OCI-LY7 (cell line): ENCODE results near the gene KIF6. TPM values are rescaled to one million over a fixed set of nuclear protein-coding genes. Genes with fewer than 3 reads are reported as not detected.

Source experiments
- BruUV-seq: library from RNA; stranded (reverse); fragments of 400-500 nt; replicated peaks from 2 replicates; lab custom pipeline; 2021; lab: Mats Ljungman, UMichigan
- CTCF ChIA-PET: fragments of 300-600 bp; sonication (Branson Sonifier 250); formaldehyde crosslinking; loops from one replicate; lab custom pipeline; 2022; ENCODE audit warnings: antibody characterized with exemption; ENCODE audit not compliant: unreplicated experiment; lab: Charles Lee
- POLR2A ChIA-PET: fragments of 300-600 bp; sonication (Branson Sonifier 250); formaldehyde crosslinking; loops from one replicate; lab custom pipeline; 2022; ENCODE audit warnings: antibody characterized with exemption; lab: Charles Lee
- DNase-seq: peaks from one replicate; pipeline ENCODE4 v3.0.0-alpha.2; 2015; ENCODE audit warnings: low spot score
- H2AFZ ChIP-seq: fragments of 200-600 bp; sonication (generic), shearing (Covaris generic); 2 replicates; pipeline ENCODE4 v1.6.1; 2014; ENCODE audit warnings: mild to moderate bottlenecking, antibody characterized with exemption, low read length, moderate library complexity
- H3K27ac ChIP-seq: fragments of 200-600 bp; sonication (generic); 2 replicates; pipeline ENCODE4 v1.5.1; 2014; ENCODE audit warnings: mixed run types, low read depth, mild to moderate bottlenecking, moderate library complexity, low read length, inconsistent platforms; ENCODE audit not compliant: poor library complexity, severe bottlenecking
- H3K36me3 ChIP-seq: fragments of 200-600 bp; sonication (generic); 2 replicates; pipeline ENCODE4 v1.6.1; 2014; ENCODE audit warnings: mild to moderate bottlenecking, antibody characterized with exemption, low read length, moderate library complexity, mixed read lengths; ENCODE audit not compliant: insufficient read depth
- H3K4me1 ChIP-seq: fragments of 200-600 bp; sonication (generic); 2 replicates; pipeline ENCODE4 v1.5.1; 2014; ENCODE audit warnings: mild to moderate bottlenecking, low read length; ENCODE audit not compliant: insufficient read depth, poor library complexity, severe bottlenecking
- H3K4me2 ChIP-seq: fragments of 200-600 bp; sonication (generic); 2 replicates; pipeline ENCODE4 v1.6.1; 2014; ENCODE audit warnings: mild to moderate bottlenecking, low read length
- H3K4me3 ChIP-seq: fragments of 200-600 bp; sonication (generic); 2 replicates; pipeline ENCODE4 v1.5.1; 2014; ENCODE audit warnings: mild to moderate bottlenecking, low read depth, low read length; ENCODE audit not compliant: poor library complexity, severe bottlenecking
- H3K79me2 ChIP-seq: fragments of 200-600 bp; sonication (generic); 2 replicates; pipeline ENCODE4 v1.6.1; 2016; ENCODE audit warnings: low read depth, mild to moderate bottlenecking, low read length, moderate library complexity, mixed read lengths; ENCODE audit not compliant: insufficient read depth
- H3K9me2 ChIP-seq: fragments of 200-600 bp; sonication (generic); 2 replicates; pipeline ENCODE4 v1.6.1; 2016; ENCODE audit warnings: mild to moderate bottlenecking, low read length, mixed read lengths; ENCODE audit not compliant: insufficient read depth
- H3K9me3 ChIP-seq: fragments of 200-600 bp; sonication (generic); 2 replicates; pipeline ENCODE4 v1.6.1; 2014; ENCODE audit warnings: mild to moderate bottlenecking, mixed run types, low read length, mixed read lengths
- H4K20me1 ChIP-seq: fragments of 200-600 bp; sonication (generic); 2 replicates; pipeline ENCODE4 v1.6.1; 2014; ENCODE audit warnings: mild to moderate bottlenecking, antibody characterized with exemption, low read length, moderate library complexity, mixed read lengths; ENCODE audit not compliant: insufficient read depth
- EZH2phosphoT487 ChIP-seq: fragments of 200-600 bp; sonication (generic); IDR thresholded peaks from 2 replicates; pipeline ENCODE4 v1.6.1; 2018; ENCODE audit warnings: low read depth, borderline replicate concordance, mild to moderate bottlenecking, mixed run types, antibody characterized with exemption, low read length, moderate library complexity, mixed read lengths
- intact Hi-C: fragments of 100-400 bp; cut with micrococcal nuclease; formaldehyde crosslinking; loops from one replicate; pipeline ENCODE4 v1.10.0; 2022; ENCODE audit not compliant: unreplicated experiment
- total RNA-seq, 2 experiments: library from RNA; depleted of rRNA in 1 of 2; stranded (reverse); fragments of >200 nt in 1 of 2; shearing (Covaris generic) in 1 of 2; gene quantifications; 2 replicates each; pipeline ENCODE4 v1.2.3, GENCODE V29; 2014 to 2022
- TF ChIP-seq, protein P1 (sequence below): fragments of 200-600 bp; sonication (generic); conservative IDR thresholded peaks from 2 replicates; pipeline ENCODE4 v1.5.1; 2014; ENCODE audit warnings: mild to moderate bottlenecking, antibody characterized with exemption, low read length, moderate library complexity, mixed read lengths

KIF6 gene
- total RNA-seq, 2 experiments from 2014 or later = not detected

GRCh38 chr6:39300739-39301138, 424.5 kb downstream of the KIF6 start:
- Histone ChIP-seq H3K4me1 (no peaks in the 10 kb centered on the region), H3K79me2 (no peaks in the 10 kb centered on the region), H3K27ac (no peak overlapping the region), H2AFZ (no peak overlapping the region), H3K9me2 (no peaks in the 10 kb centered on the region), H3K4me3 (no peak overlapping the region), H3K4me2 (no peak overlapping the region), H3K36me3 (no peaks in the 10 kb centered on the region), H3K9me3 (no peaks in the 10 kb centered on the region), H4K20me1 (no peaks in the 10 kb centered on the region)
- ChIA-PET POLR2A (no interaction called here), CTCF (no interaction called here)
- DNase-seq = no peak
- BruUV-seq = no TSS peak
- intact Hi-C loops = loop anchor here (10.0 kb wide), 1 partner anchor 326 kb away; no protein-coding TSS in a partner anchor
- TF ChIP-seq EZH2phosphoT487 = no peak
- TF ChIP-seq, protein P1, sequence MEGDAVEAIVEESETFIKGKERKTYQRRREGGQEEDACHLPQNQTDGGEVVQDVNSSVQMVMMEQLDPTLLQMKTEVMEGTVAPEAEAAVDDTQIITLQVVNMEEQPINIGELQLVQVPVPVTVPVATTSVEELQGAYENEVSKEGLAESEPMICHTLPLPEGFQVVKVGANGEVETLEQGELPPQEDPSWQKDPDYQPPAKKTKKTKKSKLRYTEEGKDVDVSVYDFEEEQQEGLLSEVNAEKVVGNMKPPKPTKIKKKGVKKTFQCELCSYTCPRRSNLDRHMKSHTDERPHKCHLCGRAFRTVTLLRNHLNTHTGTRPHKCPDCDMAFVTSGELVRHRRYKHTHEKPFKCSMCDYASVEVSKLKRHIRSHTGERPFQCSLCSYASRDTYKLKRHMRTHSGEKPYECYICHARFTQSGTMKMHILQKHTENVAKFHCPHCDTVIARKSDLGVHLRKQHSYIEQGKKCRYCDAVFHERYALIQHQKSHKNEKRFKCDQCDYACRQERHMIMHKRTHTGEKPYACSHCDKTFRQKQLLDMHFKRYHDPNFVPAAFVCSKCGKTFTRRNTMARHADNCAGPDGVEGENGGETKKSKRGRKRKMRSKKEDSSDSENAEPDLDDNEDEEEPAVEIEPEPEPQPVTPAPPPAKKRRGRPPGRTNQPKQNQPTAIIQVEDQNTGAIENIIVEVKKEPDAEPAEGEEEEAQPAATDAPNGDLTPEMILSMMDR = no peak

DNA sequence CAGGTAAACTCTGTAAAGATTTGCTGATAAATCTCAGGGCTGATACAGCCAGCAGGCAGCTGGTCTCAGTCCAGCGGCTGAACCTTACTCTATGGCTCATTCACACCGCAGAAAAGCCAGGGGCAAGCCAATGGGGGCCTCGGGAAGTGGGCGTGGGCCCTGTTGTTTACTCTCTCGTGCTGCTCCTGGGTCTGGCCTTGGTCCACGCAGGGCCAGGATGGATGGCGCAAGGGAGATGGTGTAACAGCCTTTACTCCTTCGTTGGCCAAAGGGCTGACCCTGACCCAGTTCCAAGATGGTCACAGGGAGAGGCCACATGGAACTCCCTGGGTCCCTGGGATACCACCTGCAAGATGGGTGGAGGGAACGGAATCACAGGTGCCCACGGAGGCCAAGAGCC, 427.1 kb downstream of the KIF6 start:
- Histone ChIP-seq H3K27ac (no peak overlapping the region), H3K4me3 (no peak overlapping the region), H3K9me2 (no peaks in the 10 kb centered on the region), H3K79me2 (no peaks in the 10 kb centered on the region), H3K9me3 (no peaks in the 10 kb centered on the region), H3K4me2 (no peak overlapping the region), H2AFZ (no peak overlapping the region), H4K20me1 (no peaks in the 10 kb centered on the region), H3K4me1 (no peaks in the 10 kb centered on the region), H3K36me3 (no peaks in the 10 kb centered on the region)
- TF ChIP-seq, protein P1 = no peak
- no peak for TF ChIP-seq EZH2phosphoT487
- ChIA-PET CTCF (no interaction called here), POLR2A (no interaction called here)
- BruUV-seq = no TSS peak
- no peak for DNase-seq
- intact Hi-C loops = no loop called here

GRCh38 chr6:39296745-39297640, 428.2 kb downstream of the KIF6 start:
- ChIA-PET POLR2A (no interaction called here), CTCF (no interaction called here)
- Histone ChIP-seq H3K79me2 (no peaks in the 10 kb centered on the region), H2AFZ (no peak overlapping the region), H4K20me1 (no peaks in the 10 kb centered on the region), H3K27ac (no peak overlapping the region), H3K4me1 (no peaks in the 10 kb centered on the region), H3K9me3 (no peaks in the 10 kb centered on the region), H3K36me3 (no peaks in the 10 kb centered on the region), H3K9me2 (no peaks in the 10 kb centered on the region), H3K4me2 (no peak overlapping the region), H3K4me3 (no peak overlapping the region)
- TF ChIP-seq, protein P1 = no peak
- no peak for TF ChIP-seq EZH2phosphoT487
- intact Hi-C loops = no loop called here
- no TSS peak for BruUV-seq
- no peak for DNase-seq
